Peyer's patch (tissue), 4 donors: Measurements from ENCODE around the gene C16orf82. TPM values are rescaled to one million over a fixed set of nuclear protein-coding genes. Genes with fewer than 3 reads are reported as not detected.

ENCODE experiments used
- DNase-seq, 3 donors: peaks; one replicate each; pipeline ENCODE4 v3.0.0-alpha.2; 2017 to 2019
- H3K27ac ChIP-seq, 4 donors: fragments of 200-600 bp; sonication (generic); one replicate each; pipeline ENCODE4 v1.5.1; 2016 to 2019
- H3K27me3 ChIP-seq, 2 donors: fragments of 200-600 bp; sonication (generic); one replicate each; pipeline ENCODE4 v1.5.1; 2019
- H3K36me3 ChIP-seq, 3 donors: fragments of 200-600 bp; sonication (generic); one replicate each; pipeline ENCODE4 v1.5.1; 2016 to 2019
- H3K4me1 ChIP-seq, 4 donors: fragments of 200-600 bp; sonication (generic); one replicate each; pipeline ENCODE4 v1.5.1; 2016 to 2019
- H3K4me3 ChIP-seq, 4 donors: fragments of 200-600 bp; sonication (generic); 1 replicate in 3 of 4; 2 replicates in 1 of 4; pipeline ENCODE4 v1.5.1; 2016 to 2019; ENCODE audit warnings: mild to moderate bottlenecking in 1 of 4
- H3K9me3 ChIP-seq, 4 donors: fragments of 200-600 bp; sonication (generic); one replicate each; pipeline ENCODE4 v1.5.1; 2016 to 2019; ENCODE audit warnings: mild to moderate bottlenecking in 1 of 4
- CTCF ChIP-seq, 6 experiments: fragments of 450-650 bp in 4 of 6; fragments of 200-600 bp in 2 of 6; sonication (generic) in 1 of 6; IDR thresholded peaks; one replicate each; pipeline ENCODE4 v1.5.1; 2017 to 2019; ENCODE audit warnings: antibody characterized with exemption in 6 of 6, mild to moderate bottlenecking in 3 of 6, moderate library complexity in 1 of 6
- POLR2A ChIP-seq, 2 donors: fragments of 450-650 bp; IDR thresholded peaks; one replicate each; pipeline ENCODE4 v1.5.1; 2017; ENCODE audit warnings: antibody characterized with exemption in 2 of 2, mild to moderate bottlenecking in 2 of 2, moderate library complexity in 2 of 2
- total RNA-seq, 4 donors: library from RNA; depleted of rRNA; stranded (reverse); fragments of >200 nt; gene quantifications; one replicate each; pipeline ENCODE4 v1.1.0, GENCODE V29; 2016

The C16orf82 gene
- total RNA-seq, 4 donors from 2014 or later: not detected

GRCh38 chr16:27106305-27106704, 39.6 kb downstream of the C16orf82 start:
- TF ChIP-seq POLR2A (IDR thresholded peaks at IDR 0.05): no peak
- TF ChIP-seq CTCF (IDR thresholded peaks at IDR 0.05): no peak
- Histone ChIP-seq H3K27me3 (no peaks in the 10 kb centered on the region), H3K4me3 (no peak overlapping the region), H3K4me1 (peaks cover 0 to 14% (median 0%) of the 10 kb centered on the region in 4 donors), H3K27ac (no peak overlapping the region), H3K9me3 (no peaks in the 10 kb centered on the region), H3K36me3 (no peaks in the 10 kb centered on the region)
- no peak for DNase-seq

GRCh38 chr16:27107185-27107592, 40.5 kb downstream of the C16orf82 start:
- DNase-seq: no peak
- Histone ChIP-seq H3K4me1 (peaks cover 0 to 14% (median 0%) of the 10 kb centered on the region in 4 donors), H3K27ac (no peak overlapping the region), H3K9me3 (no peaks in the 10 kb centered on the region), H3K4me3 (no peak overlapping the region), H3K36me3 (no peaks in the 10 kb centered on the region), H3K27me3 (no peaks in the 10 kb centered on the region)
- TF ChIP-seq POLR2A (IDR thresholded peaks at IDR 0.05) (no peak), CTCF (IDR thresholded peaks at IDR 0.05) (no peak)

GRCh38 chr16:27108051-27108770, 41.5 kb downstream of the C16orf82 start:
- H3K27ac ChIP-seq: no peak overlapping the region

GRCh38 chr16:27108826-27109665, 42.3 kb downstream of the C16orf82 start:
- Histone ChIP-seq H3K27me3 (no peaks in the 10 kb centered on the region), H3K36me3 (no peaks in the 10 kb centered on the region), H3K4me3 (peak overlapping the region in 3 of 4 donors; percentile 33 to 48 (median 45)), H3K9me3 (no peaks in the 10 kb centered on the region), H3K27ac (peak overlapping the region in 2 of 4 donors; percentile 74 to 79), H3K4me1 (peaks cover 0 to 14% (median 0%) of the 10 kb centered on the region in 4 donors)
- TF ChIP-seq POLR2A (IDR thresholded peaks at IDR 0.05) (no peak), CTCF (IDR thresholded peaks at IDR 0.05) (no peak)
- DNase-seq: no peak

More at GRCh38 chr16:27108051-27108770, 41.5 kb downstream of the C16orf82 start:
- TF ChIP-seq CTCF (IDR thresholded peaks at IDR 0.05): no peak
- TF ChIP-seq POLR2A (IDR thresholded peaks at IDR 0.05): no peak
- no peak for DNase-seq
- Histone ChIP-seq H3K36me3 (no peaks in the 10 kb centered on the region), H3K9me3 (no peaks in the 10 kb centered on the region), H3K4me3 (no peak overlapping the region), H3K27me3 (no peaks in the 10 kb centered on the region), H3K4me1 (peaks cover 0 to 14% (median 0%) of the 10 kb centered on the region in 4 donors)

GRCh38 chr16:27109666-27110523, 43.2 kb downstream of the C16orf82 start:
- no peaks in the 10 kb centered on the region for H3K27me3 ChIP-seq
- peak; percentile 42 to 94 (median 87) for DNase-seq
- no peak for TF ChIP-seq POLR2A (IDR thresholded peaks at IDR 0.05)
- peak; percentile 79 to 94 (median 86) for TF ChIP-seq CTCF (IDR thresholded peaks at IDR 0.05)
- peak overlapping the region in 3 of 4 donors; percentile 49 to 79 (median 74) for H3K27ac ChIP-seq
- H3K4me3 ChIP-seq: peak overlapping the region in 3 of 4 donors; percentile 33 to 48 (median 45)
- no peaks in the 10 kb centered on the region for H3K36me3 ChIP-seq
- H3K4me1 ChIP-seq: peaks cover 0 to 14% (median 0%) of the 10 kb centered on the region in 4 donors
- no peaks in the 10 kb centered on the region for H3K9me3 ChIP-seq
